H9 (cell line): ENCODE data around the gene COPS6. TPM values are rescaled to one million over a fixed set of nuclear protein-coding genes. Genes with fewer than 3 reads are reported as not detected.

Experiments
- DNase-seq: peaks from one replicate; pipeline ENCODE4 v3.0.0-alpha.2; 2017
- H2AFZ ChIP-seq: one replicate; pipeline ENCODE4 v1.6.1; 2013; ENCODE audit warnings: mild to moderate bottlenecking, low read length, control low read depth, moderate library complexity
- H2AK5ac ChIP-seq: 2 replicates; pipeline ENCODE4 v1.6.1; 2013; ENCODE audit warnings: low read length, control low read depth, mixed read lengths; ENCODE audit not compliant: insufficient read length
- H2BK120ac ChIP-seq: one replicate; pipeline ENCODE4 v1.6.1; 2013; ENCODE audit warnings: low read depth, mild to moderate bottlenecking, low read length, control low read depth, inconsistent platforms; ENCODE audit not compliant: poor library complexity, severe bottlenecking
- H2BK12ac ChIP-seq: 2 replicates; pipeline ENCODE4 v1.6.1; 2013; ENCODE audit warnings: low read length, control low read depth, mixed read lengths, low read depth; ENCODE audit not compliant: insufficient read length
- H2BK15ac ChIP-seq: 2 replicates; pipeline ENCODE4 v1.6.1; 2013; ENCODE audit warnings: low read depth, low read length, control low read depth
- H2BK20ac ChIP-seq: one replicate; pipeline ENCODE4 v1.6.1; 2013; ENCODE audit warnings: low read depth, mild to moderate bottlenecking, low read length, control low read depth, inconsistent platforms; ENCODE audit not compliant: poor library complexity, severe bottlenecking
- H2BK5ac ChIP-seq: 2 replicates; pipeline ENCODE4 v1.6.1; 2013; ENCODE audit warnings: low read length, control low read depth, mixed read lengths; ENCODE audit not compliant: insufficient read length
- H3K14ac ChIP-seq: 2 replicates; pipeline ENCODE4 v1.6.1; 2013; ENCODE audit warnings: low read length, control low read depth; ENCODE audit not compliant: insufficient read depth
- H3K18ac ChIP-seq: 2 replicates; pipeline ENCODE4 v1.6.1; 2013; ENCODE audit warnings: low read depth, mild to moderate bottlenecking, mixed read lengths, low read length, control low read depth; ENCODE audit not compliant: insufficient read length
- H3K23ac ChIP-seq: 2 replicates; pipeline ENCODE4 v1.6.1; 2013; ENCODE audit warnings: low read length, control low read depth, mixed read lengths, low read depth; ENCODE audit not compliant: insufficient read length
- H3K23me2 ChIP-seq: 2 replicates; pipeline ENCODE4 v1.6.1; 2013; ENCODE audit warnings: low read depth, mild to moderate bottlenecking, mixed read lengths, low read length, control low read depth; ENCODE audit not compliant: insufficient read length, poor library complexity, severe bottlenecking
- H3K27ac ChIP-seq: 2 replicates; pipeline ENCODE4 v1.5.1; 2013; ENCODE audit warnings: low read length, control low read depth, mixed read lengths, low read depth; ENCODE audit not compliant: insufficient read length
- H3K27me3 ChIP-seq: 2 replicates; pipeline ENCODE4 v1.6.1; 2013; ENCODE audit warnings: low read length, control low read depth, inconsistent platforms; ENCODE audit not compliant: insufficient read depth
- H3K4ac ChIP-seq: 2 replicates; pipeline ENCODE4 v1.6.1; 2013; ENCODE audit warnings: low read depth, mild to moderate bottlenecking, control low read depth, inconsistent platforms, low read length, moderate library complexity
- H3K4me1 ChIP-seq: 2 replicates; pipeline ENCODE4 v1.6.1; 2013; ENCODE audit warnings: low read length, control low read depth, inconsistent platforms; ENCODE audit not compliant: insufficient read depth
- H3K4me2 ChIP-seq: 2 replicates; pipeline ENCODE4 v1.6.1; 2013; ENCODE audit warnings: low read length, control low read depth, mixed read lengths; ENCODE audit not compliant: insufficient read length, insufficient read depth
- H3K56ac ChIP-seq: 2 replicates; pipeline ENCODE4 v1.6.1; 2013; ENCODE audit warnings: low read depth, mild to moderate bottlenecking, mixed read lengths, low read length, control low read depth; ENCODE audit not compliant: insufficient read length
- H3K79me1 ChIP-seq: 2 replicates; pipeline ENCODE4 v1.6.1; 2013; ENCODE audit warnings: low read depth, mild to moderate bottlenecking, moderate library complexity, low read length, control low read depth, inconsistent platforms; ENCODE audit not compliant: insufficient read depth, poor library complexity, severe bottlenecking
- H3K79me2 ChIP-seq: 2 replicates; pipeline ENCODE4 v1.6.1; 2013; ENCODE audit warnings: low read length, control low read depth, inconsistent platforms; ENCODE audit not compliant: insufficient read depth
- H3K9ac ChIP-seq: 2 replicates; pipeline ENCODE4 v1.6.1; 2013; ENCODE audit warnings: low read length, control low read depth, mixed read lengths; ENCODE audit not compliant: insufficient read length; ENCODE audit errors: extremely low read depth
- H3K9me3 ChIP-seq: one replicate; pipeline ENCODE4 v1.6.1; 2013; ENCODE audit warnings: low read depth, low read length, inconsistent platforms; ENCODE audit not compliant: control insufficient read depth
- H3T11ph ChIP-seq: one replicate; pipeline ENCODE4 v1.6.1; 2013; ENCODE audit warnings: mild to moderate bottlenecking, low read length, control low read depth, inconsistent platforms
- H4K20me1 ChIP-seq: one replicate; pipeline ENCODE4 v1.6.1; 2013; ENCODE audit not compliant: control insufficient read depth, insufficient read length, insufficient read depth
- H4K5ac ChIP-seq: 2 replicates; pipeline ENCODE4 v1.6.1; 2013; ENCODE audit warnings: low read depth, mild to moderate bottlenecking, mixed read lengths, low read length, control low read depth; ENCODE audit not compliant: insufficient read length
- H4K8ac ChIP-seq: replicated peaks from 2 replicates; pipeline ENCODE4 v1.6.1; 2013; ENCODE audit warnings: low read length, control low read depth, mixed read lengths, low read depth; ENCODE audit not compliant: insufficient read length
- H4K91ac ChIP-seq: 2 replicates; pipeline ENCODE4 v1.6.1; 2013; ENCODE audit warnings: low read depth, mild to moderate bottlenecking, moderate library complexity, mixed read lengths, low read length, control low read depth; ENCODE audit not compliant: insufficient read length
- H3K27ac Mint-ChIP-seq, 3 experiments: 2 replicates in 2 of 3; 3 replicates in 1 of 3; pipeline ENCODE4 v1.8.0; 2020 to 2021; ENCODE audit warnings: mixed read lengths in 3 of 3, mild to moderate bottlenecking in 1 of 3, moderate library complexity in 1 of 3
- H3K27me3 Mint-ChIP-seq: 2 replicates; pipeline ENCODE4 v1.8.0; 2021; ENCODE audit warnings: low read depth, mild to moderate bottlenecking, moderate library complexity, mixed read lengths
- H3K36me3 Mint-ChIP-seq, 3 experiments: 2 replicates in 2 of 3; 3 replicates in 1 of 3; pipeline ENCODE4 v1.8.0; 2020 to 2021; ENCODE audit warnings: low read depth in 3 of 3, mixed read lengths in 3 of 3; ENCODE audit not compliant: insufficient read depth in 1 of 3
- H3K4me1 Mint-ChIP-seq, 2 experiments: 2 replicates each; pipeline ENCODE4 v1.8.0; 2020; ENCODE audit warnings: mixed read lengths in 2 of 2
- H3K4me3 Mint-ChIP-seq, 2 experiments: 2 replicates in 1 of 2; 3 replicates in 1 of 2; pipeline ENCODE4 v1.8.0; 2020 to 2021; ENCODE audit warnings: mild to moderate bottlenecking in 2 of 2, mixed read lengths in 2 of 2, moderate library complexity in 1 of 2
- H3K9me3 Mint-ChIP-seq, 2 experiments: 2 replicates in 1 of 2; 3 replicates in 1 of 2; pipeline ENCODE4 v1.8.0; 2020; ENCODE audit warnings: mild to moderate bottlenecking in 2 of 2, mixed read lengths in 2 of 2, moderate library complexity in 1 of 2
- WGBS: extraction: QIAGEN DNeasy Blood & Tissue Kit; methylation state at CpG from one replicate; pipeline ENCODE4 v1.1.7; 2013; ENCODE audit warnings: missing lambda C conversion rate, low lambda C conversion rate, mixed read lengths; ENCODE audit not compliant: insufficient read length; ENCODE audit errors: extremely low coverage; 5-methylcytosine and 5-hydroxymethylcytosine counted together
- total RNA-seq: library from RNA; stranded (reverse); gene quantifications from 2 replicates; pipeline ENCODE4 v1.2.1, GENCODE V29; 2021
- TF ChIP-seq, protein P1 (sequence below): fragments of 200-600 bp; sonication (generic); conservative IDR thresholded peaks from 3 replicates; pipeline ENCODE4 v1.8.0; 2021; ENCODE audit warnings: antibody characterized with exemption, mild to moderate bottlenecking

COPS6 gene
- total RNA-seq, 1 experiment from 2014 or later = 140 TPM

DNA sequence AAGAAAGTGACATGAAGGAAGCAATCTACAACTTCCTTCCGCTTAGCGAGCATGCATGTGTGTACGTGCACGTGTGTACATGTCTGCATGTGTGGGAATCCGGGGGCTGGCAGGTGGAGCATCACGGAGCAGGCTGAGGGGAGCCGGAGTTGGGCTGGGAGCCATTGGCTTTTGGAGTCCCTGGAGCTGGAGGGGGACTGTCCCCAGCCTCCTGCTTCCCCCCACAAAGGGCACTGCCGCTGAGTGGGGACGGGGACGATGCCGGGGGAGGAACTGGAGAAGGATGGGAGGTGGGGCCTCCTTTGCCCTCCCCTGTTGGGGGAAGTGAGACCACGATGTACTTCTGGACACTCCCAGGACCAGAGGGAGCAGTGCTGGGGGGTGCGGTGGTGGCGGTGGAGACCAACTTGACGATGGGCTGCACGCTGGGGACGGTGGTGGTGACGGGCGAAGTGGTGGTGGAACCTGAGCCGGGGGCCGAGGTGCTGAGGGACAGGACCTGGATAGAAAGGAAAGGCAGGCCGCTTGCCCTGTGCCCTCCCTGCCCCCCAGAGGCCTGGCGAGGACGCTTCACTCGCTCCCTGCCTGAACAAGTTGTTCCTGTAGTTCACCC is 18.5 kb downstream of the COPS6 start:
- no peaks in the 10 kb centered on the region; the same call in 1 of the 2 replicates for H3K27me3 Mint-ChIP-seq
- H4K8ac ChIP-seq = no peak overlapping the region
- H2BK120ac ChIP-seq = no peak overlapping the region
- H3K4me1 Mint-ChIP-seq = peaks cover 3 to 6% of the 10 kb centered on the region in 2 experiments; a peak in 3 of 4 replicates
- H3K23ac ChIP-seq = no peak overlapping the region
- H3K27me3 ChIP-seq = no peaks in the 10 kb centered on the region
- no CpG with 5 or more reads among the region's 25 CpGs for WGBS
- no peak overlapping the region for H3K14ac ChIP-seq
- no peak overlapping the region for H2BK5ac ChIP-seq
- H3K79me1 ChIP-seq = no peaks in the 10 kb centered on the region
- H3K18ac ChIP-seq = no peak overlapping the region
- H4K5ac ChIP-seq = no peak overlapping the region
- H3K79me2 ChIP-seq = no peaks in the 10 kb centered on the region
- H2AK5ac ChIP-seq = no peak overlapping the region
- H3K4me2 ChIP-seq = no peak overlapping the region
- no peak overlapping the region for H2BK12ac ChIP-seq
- no peak overlapping the region for H3T11ph ChIP-seq
- no peak overlapping the region for H2BK15ac ChIP-seq
- TF ChIP-seq, protein P1, sequence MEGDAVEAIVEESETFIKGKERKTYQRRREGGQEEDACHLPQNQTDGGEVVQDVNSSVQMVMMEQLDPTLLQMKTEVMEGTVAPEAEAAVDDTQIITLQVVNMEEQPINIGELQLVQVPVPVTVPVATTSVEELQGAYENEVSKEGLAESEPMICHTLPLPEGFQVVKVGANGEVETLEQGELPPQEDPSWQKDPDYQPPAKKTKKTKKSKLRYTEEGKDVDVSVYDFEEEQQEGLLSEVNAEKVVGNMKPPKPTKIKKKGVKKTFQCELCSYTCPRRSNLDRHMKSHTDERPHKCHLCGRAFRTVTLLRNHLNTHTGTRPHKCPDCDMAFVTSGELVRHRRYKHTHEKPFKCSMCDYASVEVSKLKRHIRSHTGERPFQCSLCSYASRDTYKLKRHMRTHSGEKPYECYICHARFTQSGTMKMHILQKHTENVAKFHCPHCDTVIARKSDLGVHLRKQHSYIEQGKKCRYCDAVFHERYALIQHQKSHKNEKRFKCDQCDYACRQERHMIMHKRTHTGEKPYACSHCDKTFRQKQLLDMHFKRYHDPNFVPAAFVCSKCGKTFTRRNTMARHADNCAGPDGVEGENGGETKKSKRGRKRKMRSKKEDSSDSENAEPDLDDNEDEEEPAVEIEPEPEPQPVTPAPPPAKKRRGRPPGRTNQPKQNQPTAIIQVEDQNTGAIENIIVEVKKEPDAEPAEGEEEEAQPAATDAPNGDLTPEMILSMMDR = no peak
- no peaks in the 10 kb centered on the region for H3K9me3 Mint-ChIP-seq
- H3K27ac Mint-ChIP-seq = peak overlapping the region in 1 of 3 experiments; percentile 62; a peak in 2 of 7 replicates
- no peak overlapping the region for H2BK20ac ChIP-seq
- no peak overlapping the region for H3K9ac ChIP-seq
- peaks cover 59 to 81% (median 80%) of the 10 kb centered on the region in 3 experiments for H3K36me3 Mint-ChIP-seq
- DNase-seq = no peak
- H3K4me1 ChIP-seq = no peaks in the 10 kb centered on the region
- H3K23me2 ChIP-seq = no peaks in the 10 kb centered on the region
- H3K4me3 Mint-ChIP-seq = peak overlapping the region in 1 of 2 experiments; percentile 57; a peak in 2 of 5 replicates
- H4K20me1 ChIP-seq = no peaks in the 10 kb centered on the region
- H3K9me3 ChIP-seq = no peaks in the 10 kb centered on the region
- no peak overlapping the region for H2AFZ ChIP-seq
- no peak overlapping the region for H3K4ac ChIP-seq
- H4K91ac ChIP-seq = no peak overlapping the region
- no peak overlapping the region for H3K56ac ChIP-seq
- H3K27ac ChIP-seq = no peak overlapping the region
